ENCODE results near the gene TPGS2. TPM values are rescaled to one million over a fixed set of nuclear protein-coding genes. Genes with fewer than 3 reads are reported as not detected.

TPGS2 gene
- total and polyA plus RNA-seq, 9 donors: 55.9 to 122 (median 74.1) TPM

- intact Hi-C loops (cut with DNase I): no loop called here
- DNase-seq: no peak
- H3K36me3 ChIP-seq: no peaks in the 10 kb centered on the region
- H3K27ac ChIP-seq: no peak overlapping the region
- no peaks in the 10 kb centered on the region for H3K4me1 ChIP-seq (ENCODE audit: insufficient read depth)
- TF ChIP-seq, protein P1, sequence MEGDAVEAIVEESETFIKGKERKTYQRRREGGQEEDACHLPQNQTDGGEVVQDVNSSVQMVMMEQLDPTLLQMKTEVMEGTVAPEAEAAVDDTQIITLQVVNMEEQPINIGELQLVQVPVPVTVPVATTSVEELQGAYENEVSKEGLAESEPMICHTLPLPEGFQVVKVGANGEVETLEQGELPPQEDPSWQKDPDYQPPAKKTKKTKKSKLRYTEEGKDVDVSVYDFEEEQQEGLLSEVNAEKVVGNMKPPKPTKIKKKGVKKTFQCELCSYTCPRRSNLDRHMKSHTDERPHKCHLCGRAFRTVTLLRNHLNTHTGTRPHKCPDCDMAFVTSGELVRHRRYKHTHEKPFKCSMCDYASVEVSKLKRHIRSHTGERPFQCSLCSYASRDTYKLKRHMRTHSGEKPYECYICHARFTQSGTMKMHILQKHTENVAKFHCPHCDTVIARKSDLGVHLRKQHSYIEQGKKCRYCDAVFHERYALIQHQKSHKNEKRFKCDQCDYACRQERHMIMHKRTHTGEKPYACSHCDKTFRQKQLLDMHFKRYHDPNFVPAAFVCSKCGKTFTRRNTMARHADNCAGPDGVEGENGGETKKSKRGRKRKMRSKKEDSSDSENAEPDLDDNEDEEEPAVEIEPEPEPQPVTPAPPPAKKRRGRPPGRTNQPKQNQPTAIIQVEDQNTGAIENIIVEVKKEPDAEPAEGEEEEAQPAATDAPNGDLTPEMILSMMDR (IDR thresholded peaks at IDR 0.05): no peak
- TF ChIP-seq POLR2A (IDR thresholded peaks at IDR 0.05): no peak
- no peak for TF ChIP-seq EP300 (IDR thresholded peaks at IDR 0.05)
- no peaks in the 10 kb centered on the region for H3K27me3 ChIP-seq
- no peak overlapping the region for H3K4me3 ChIP-seq
- H3K9me3 ChIP-seq: no peaks in the 10 kb centered on the region
- WGBS, 3 donors: 92 to 96% (median 95%) methylated on average over 5 of the region's 5 CpGs
Measured at GRCh38 chr18:36776650-36777049, 52.2 kb downstream of the TPGS2 start.

- intact Hi-C loops (cut with DNase I): no loop called here
- no peak overlapping the region for H3K27ac ChIP-seq
- H3K4me1 ChIP-seq (ENCODE audit: insufficient read depth): no peaks in the 10 kb centered on the region
- no peaks in the 10 kb centered on the region for H3K9me3 ChIP-seq
- H3K36me3 ChIP-seq: no peaks in the 10 kb centered on the region
- H3K27me3 ChIP-seq: no peaks in the 10 kb centered on the region
- 86 to 95% (median 94%) methylated on average over 4 of the region's 4 CpGs for WGBS, 3 donors
- TF ChIP-seq, protein P1 (IDR thresholded peaks at IDR 0.05): no peak
- TF ChIP-seq EP300 (IDR thresholded peaks at IDR 0.05): no peak
- TF ChIP-seq POLR2A (IDR thresholded peaks at IDR 0.05): no peak
- H3K4me3 ChIP-seq: no peak overlapping the region
- DNase-seq: no peak
Measured at GRCh38 chr18:36775396-36775795, 53.4 kb downstream of the TPGS2 start.

DNA sequence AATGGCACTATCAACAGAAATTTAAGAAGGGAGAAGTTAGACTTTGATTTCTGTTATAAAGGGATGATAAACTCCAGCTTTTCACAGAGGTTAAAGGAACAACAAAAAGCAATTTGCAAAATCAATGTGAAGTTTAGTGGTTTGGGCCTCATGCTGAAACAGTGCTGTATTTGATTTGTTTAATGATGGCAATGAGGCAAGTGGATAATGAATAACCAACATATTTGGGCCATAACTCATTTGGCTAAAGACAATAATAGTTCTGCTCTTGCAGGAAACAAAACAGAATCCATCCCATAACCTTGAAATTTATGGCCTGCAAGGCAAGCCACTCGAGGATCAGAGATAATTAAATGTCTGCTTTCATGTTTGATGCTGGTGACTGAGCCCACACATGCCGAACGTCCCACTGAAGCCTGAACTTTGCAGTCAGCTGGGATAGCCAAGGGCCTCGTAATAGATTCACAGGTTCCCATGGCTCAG is 56.5 kb downstream of the TPGS2 start:
- no peaks in the 10 kb centered on the region for H3K9me3 ChIP-seq
- H3K4me3 ChIP-seq: no peak overlapping the region
- no peak overlapping the region for H3K27ac ChIP-seq
- TF ChIP-seq EP300 (IDR thresholded peaks at IDR 0.05) (no peak), POLR2A (IDR thresholded peaks at IDR 0.05) (no peak)
- TF ChIP-seq, protein P1 (IDR thresholded peaks at IDR 0.05): no peak
- H3K4me1 ChIP-seq (ENCODE audit: insufficient read depth): no peaks in the 10 kb centered on the region
- no peaks in the 10 kb centered on the region for H3K27me3 ChIP-seq
- no peak for DNase-seq
- intact Hi-C loops (cut with DNase I): no loop called here
- WGBS, 3 donors: 21 to 34% (median 24%) methylated on average over 4 of the region's 4 CpGs
- H3K36me3 ChIP-seq: no peaks in the 10 kb centered on the region

GRCh38 chr18:36771245-36771644 is 57.6 kb downstream of the TPGS2 start:
- WGBS, 3 donors: 78 to 86% (median 82%) methylated on average over 4 of the region's 4 CpGs
- intact Hi-C loops (cut with DNase I): no loop called here
- TF ChIP-seq POLR2A (IDR thresholded peaks at IDR 0.05): no peak
- TF ChIP-seq, protein P1 (IDR thresholded peaks at IDR 0.05): no peak
- no peak for TF ChIP-seq EP300 (IDR thresholded peaks at IDR 0.05)
- Histone ChIP-seq H3K27me3 (no peaks in the 10 kb centered on the region), H3K9me3 (no peaks in the 10 kb centered on the region), H3K36me3 (no peaks in the 10 kb centered on the region), H3K4me1 (ENCODE audit: insufficient read depth) (no peaks in the 10 kb centered on the region), H3K4me3 (no peak overlapping the region), H3K27ac (no peak overlapping the region)
- DNase-seq: no peak
